Vein endothelial cell (primary cell): ENCODE results near the gene NPEPPS. TPM values are rescaled to one million over a fixed set of nuclear protein-coding genes. Genes with fewer than 3 reads are reported as not detected.

Experiments
- small RNA-seq: library from RNA; depleted of rRNA; stranded (forward); fragments of <200 nt; gene quantifications from one replicate; pipeline ENCODE3, GENCODE V24; 2012
- total RNA-seq: library from RNA; depleted of rRNA; stranded (reverse); fragments of >200 nt; gene quantifications from 2 replicates; pipeline ENCODE4 v1.2.3, GENCODE V29; 2012

Gene NPEPPS
- 67.3 and 75.8 TPM in 2 replicates for total RNA-seq

GRCh38 chr17:47530557-47531232 lies at the start of gene NPEPPS:
Gene NPEPPS, plus strand, starts transcription at chr17:47531108. Its CDS starts 193 bp downstream, at chr17:47531301.

GRCh38 chr17:47649153-47649971 lies 118.5 kb downstream of the NPEPPS start, which contains the start of gene KPNB1:
Gene KPNB1, plus strand, starts transcription at chr17:47649919. Its CDS starts 326 bp downstream, at chr17:47650245.

Small RNA genes lying within 50 kb of the gene (small RNA-seq; reads per million reads assigned to genes)
- not detected for gene RF00019

Other genes starting within 250 kb of the NPEPPS start
- gene EFCAB13, start 207.2 kb upstream of the NPEPPS start, total RNA-seq: 4.6 and 5.2 TPM in 2 replicates
- gene KPNB1, start 118.8 kb downstream of the NPEPPS start, total RNA-seq: 380 and 475 TPM in 2 replicates
- 15.4 and 17.6 TPM in 2 replicates for gene TBKBP1, start 163.1 kb downstream of the NPEPPS start, total RNA-seq
- gene TBX21, start 202.1 kb downstream of the NPEPPS start, total RNA-seq: not detected in 2 replicates